ENCODE results near the gene FCGR3A.

Gene FCGR3A

DNA sequence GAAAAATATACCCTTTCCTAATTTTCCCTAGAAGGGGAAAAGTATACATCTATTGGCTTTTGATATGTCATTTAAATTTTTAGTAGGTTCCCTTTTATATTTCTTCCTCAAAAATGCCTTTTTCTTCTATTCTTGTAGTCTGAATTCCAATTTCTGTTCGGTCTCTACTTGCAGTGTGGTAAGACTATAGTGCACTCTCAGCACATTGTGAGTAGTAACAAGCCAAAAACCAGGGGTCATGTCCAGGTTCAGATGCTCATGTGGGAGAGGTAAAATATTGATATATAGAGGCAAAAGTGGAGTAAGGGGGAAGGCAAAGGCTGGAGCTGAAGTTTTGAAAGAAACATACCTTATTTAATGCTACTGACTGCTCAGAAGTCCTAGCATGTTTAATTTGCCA, 48.4 kb downstream of the FCGR3A start:
- DNase-seq (ENCODE audit: low spot score): no peak

DNA sequence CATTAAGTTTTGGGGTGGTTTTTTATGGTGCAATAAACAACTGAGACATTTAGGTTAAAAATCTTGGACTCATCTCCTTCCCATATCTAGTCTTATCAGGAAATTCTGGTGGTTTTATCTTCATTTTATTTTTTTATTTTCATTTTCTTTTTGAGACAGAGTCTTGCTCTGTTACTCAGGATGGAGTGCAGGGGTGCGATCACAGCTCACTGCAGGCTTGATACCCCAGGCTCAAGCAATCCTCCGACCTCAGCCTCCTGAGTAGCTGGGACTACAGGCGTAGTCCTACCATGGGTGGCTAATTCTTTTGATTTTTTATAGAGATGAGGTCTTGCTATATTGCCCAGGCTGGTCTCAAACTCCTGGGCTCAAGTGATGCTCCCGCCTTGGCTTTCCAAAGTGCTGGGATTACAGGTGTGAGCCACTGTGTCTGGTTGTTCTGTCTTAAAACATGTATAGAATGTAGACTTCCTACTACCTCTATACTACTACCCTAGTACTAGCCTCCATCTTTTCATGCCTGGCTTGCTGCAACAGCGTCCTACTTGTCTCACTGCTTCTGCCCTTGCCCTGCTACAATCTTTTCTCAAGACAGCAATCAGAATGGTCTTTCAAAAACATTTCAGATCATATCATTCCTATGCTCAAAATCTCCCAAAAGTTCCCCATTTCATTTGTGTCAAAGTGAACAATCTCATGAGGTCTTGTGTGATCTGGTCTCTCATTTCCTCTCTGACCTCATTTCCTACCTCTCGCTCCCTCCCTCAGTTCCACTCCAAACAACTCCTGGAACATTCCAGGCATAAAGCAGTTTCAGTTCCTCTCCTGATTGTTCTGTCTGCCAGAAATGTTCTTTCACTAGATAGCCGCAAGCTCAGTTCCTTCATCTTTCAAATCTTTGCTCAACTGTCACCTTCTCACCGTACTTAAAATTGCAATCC, 50.2 kb downstream of the FCGR3A start:
- DNase-seq (ENCODE audit: low spot score): no peak

DNA sequence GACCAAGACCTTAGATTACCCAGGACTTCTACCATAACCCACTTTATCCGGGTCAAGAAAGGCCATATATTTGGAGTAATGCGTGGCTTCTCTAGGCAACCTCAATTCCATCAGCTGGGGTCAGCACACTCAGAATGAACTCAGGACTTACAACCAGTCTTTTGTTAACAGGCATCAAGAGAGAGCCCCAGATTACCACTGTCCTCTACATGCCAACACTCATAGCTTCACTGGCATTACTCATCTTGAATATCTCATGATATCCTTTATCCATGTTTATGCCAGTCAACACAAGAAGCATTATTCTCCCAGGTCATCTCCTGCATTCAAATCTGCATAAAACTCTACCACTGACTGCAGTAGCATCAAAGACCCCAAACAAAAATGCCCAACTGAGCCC, 51.0 kb downstream of the FCGR3A start:
- DNase-seq (ENCODE audit: low spot score): no peak

DNA sequence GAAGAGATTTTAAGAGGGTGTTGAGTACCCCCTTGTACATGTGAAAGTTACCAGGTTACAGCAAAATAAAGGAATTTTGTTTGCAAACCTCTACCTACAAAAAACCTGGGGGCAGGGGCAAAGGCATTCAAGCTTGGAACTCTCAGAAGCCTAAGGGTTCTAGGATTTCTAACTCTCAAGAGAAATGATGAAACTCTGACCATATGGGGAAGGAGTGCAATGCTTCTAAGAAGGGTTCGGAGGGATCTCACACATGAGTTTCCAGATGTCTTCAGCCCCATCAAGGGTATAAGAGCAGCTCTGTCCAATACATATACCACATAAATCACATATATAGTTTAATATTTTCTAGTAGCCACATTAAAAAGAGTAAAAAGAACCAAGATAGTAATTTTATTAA, 51.7 kb downstream of the FCGR3A start:
- no peak for DNase-seq (ENCODE audit: low spot score)

DNA sequence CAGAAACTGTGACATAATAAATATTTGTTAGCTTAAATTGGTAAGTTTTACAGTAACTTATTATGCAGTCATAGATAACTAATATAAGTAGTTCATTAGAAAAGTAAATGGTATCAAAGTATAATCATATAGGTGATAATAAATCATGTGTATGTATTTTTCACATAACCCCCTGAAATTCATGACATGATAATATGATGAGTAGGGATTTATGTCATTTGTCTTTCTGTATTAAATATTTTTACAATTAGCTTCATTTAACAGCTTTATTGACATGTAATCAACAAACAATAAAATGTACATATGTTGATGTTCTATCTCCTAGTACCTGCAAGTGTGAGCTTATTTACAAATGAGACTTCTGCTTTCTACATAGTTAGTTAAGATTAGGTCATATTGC, 54.1 kb downstream of the FCGR3A start:
- DNase-seq (ENCODE audit: low spot score): no peak

DNA sequence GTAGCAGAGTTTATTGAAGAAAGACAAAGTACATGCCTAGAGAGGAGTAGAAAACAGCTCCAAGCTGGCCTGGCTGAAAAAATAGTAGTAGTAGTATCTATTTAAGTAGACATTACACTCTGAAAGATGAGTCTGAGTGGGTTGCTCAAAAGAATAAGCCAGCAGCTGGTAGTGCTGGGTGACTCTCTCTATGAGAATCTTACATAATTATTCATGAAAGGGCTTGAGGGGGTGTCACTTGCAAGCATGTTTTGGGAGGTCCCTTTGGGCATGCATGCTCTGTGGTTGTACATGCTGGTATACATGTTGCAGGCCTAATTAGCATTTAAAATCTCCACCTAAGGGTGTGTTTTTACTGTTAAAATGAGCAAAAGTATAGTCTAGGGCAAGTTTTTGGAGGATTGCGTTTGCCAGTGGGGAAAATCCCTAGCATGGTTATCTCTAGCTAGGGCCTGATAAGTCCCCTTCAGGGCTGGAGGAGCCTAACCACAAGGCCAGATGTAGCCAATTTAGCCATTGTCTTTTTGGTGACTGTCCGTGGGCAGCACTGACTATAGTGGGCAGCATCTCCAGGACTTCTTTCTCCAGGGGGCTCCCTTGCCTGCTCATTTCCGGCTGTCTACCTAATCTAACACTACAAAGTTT, 55.4 kb downstream of the FCGR3A start:
- DNase-seq (ENCODE audit: low spot score): no peak

DNA sequence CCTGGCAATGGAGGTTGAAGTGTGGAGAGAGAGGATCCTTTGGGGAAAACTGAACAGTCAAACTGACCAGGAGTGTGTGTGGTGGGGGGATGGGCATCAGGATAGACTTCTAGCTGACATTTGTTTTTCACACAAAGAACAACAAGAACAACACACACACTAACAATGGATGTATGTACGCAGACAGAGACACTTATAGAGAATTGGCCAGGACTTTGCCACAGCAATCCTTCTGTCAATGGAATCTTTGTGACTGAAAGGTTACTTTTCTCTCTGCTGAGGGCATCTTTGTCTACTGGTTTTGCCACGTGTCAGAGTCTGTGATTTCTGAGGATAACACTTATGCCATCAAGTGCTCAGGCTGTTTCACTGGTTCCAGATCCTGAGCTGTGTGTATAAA, 56.8 kb downstream of the FCGR3A start:
- no peak for DNase-seq (ENCODE audit: low spot score)
